CD4-positive, alpha-beta T cell (primary cell): ENCODE measurements around the gene DDX1. TPM values are rescaled to one million over a fixed set of nuclear protein-coding genes. Genes with fewer than 3 reads are reported as not detected.
"Not testable (repeated sequence)": the region's sequence is repeated elsewhere in the genome, so short reads cannot be mapped to it uniquely, and the experiment has no call there.

Experiments
- ATAC-seq: fragments of 200-7000 bp; cut with Tn5 transposase; one replicate; pipeline ENCODE4 v1.10.0; 2022; ENCODE audit warnings: mild to moderate bottlenecking; ENCODE audit not compliant: poor library complexity
- CTCF ChIA-PET: fragments of 350-600 bp; sonication (Branson Sonifier 250); formaldehyde crosslinking; loops from one replicate; lab custom pipeline; 2021; ENCODE audit warnings: antibody characterized with exemption, inconsistent platforms; lab: Charles Lee
- POLR2A ChIA-PET: fragments of 350-600 bp; sonication (Branson Sonifier 250); formaldehyde crosslinking; loops from one replicate; lab custom pipeline; 2021; ENCODE audit warnings: antibody characterized with exemption, inconsistent platforms; lab: Charles Lee
- DNase-seq, 14 experiments: peaks; one replicate each; pipeline ENCODE4 v3.0.0-alpha.2; 2013 to 2020; ENCODE audit warnings: mixed read lengths in 2 of 14
- H3K27ac ChIP-seq, 2 donors: one replicate each; pipeline versions ENCODE4 v1.5.1 to v1.7.0; 2013; ENCODE audit warnings: low read length in 2 of 2, low read depth in 1 of 2, mild to moderate bottlenecking in 1 of 2
- H3K27me3 ChIP-seq, 2 experiments: 1 replicate in 1 of 2; 2 replicates in 1 of 2; pipeline versions ENCODE4 v1.6.1 to v1.7.0; 2013; ENCODE audit warnings: low read length in 2 of 2, control low read depth in 1 of 2, mild to moderate bottlenecking in 1 of 2, moderate library complexity in 1 of 2; ENCODE audit not compliant: insufficient read depth in 2 of 2, control insufficient read depth in 1 of 2
- H3K36me3 ChIP-seq: one replicate; pipeline ENCODE4 v1.6.1; 2013; ENCODE audit warnings: low read length, control low read depth; ENCODE audit not compliant: insufficient read depth
- H3K4me1 ChIP-seq: one replicate; pipeline ENCODE4 v1.6.1; 2013; ENCODE audit warnings: low read length, control low read depth; ENCODE audit not compliant: insufficient read depth
- H3K4me3 ChIP-seq: one replicate; pipeline ENCODE4 v1.5.1; 2013; ENCODE audit warnings: mild to moderate bottlenecking, low read length, moderate library complexity
- H3K9me3 ChIP-seq, 2 experiments: 1 replicate in 1 of 2; 2 replicates in 1 of 2; pipeline versions ENCODE4 v1.6.1 to v1.7.0; 2013; ENCODE audit warnings: low read length in 2 of 2, mild to moderate bottlenecking in 2 of 2, control low read depth in 1 of 2, moderate library complexity in 1 of 2; ENCODE audit not compliant: control insufficient read depth in 1 of 2, insufficient read depth in 1 of 2
- H3K27ac Mint-ChIP-seq: one replicate; pipeline ENCODE4 v1.8.0; 2020; ENCODE audit warnings: mixed read lengths
- H3K27me3 Mint-ChIP-seq: one replicate; pipeline ENCODE4 v1.8.0; 2021; ENCODE audit warnings: mixed read lengths
- H3K36me3 Mint-ChIP-seq: one replicate; pipeline ENCODE4 v1.8.0; 2021; ENCODE audit warnings: low read depth, mixed read lengths
- H3K4me1 Mint-ChIP-seq: one replicate; pipeline ENCODE4 v1.8.0; 2021; ENCODE audit warnings: low read depth, mixed read lengths
- H3K4me3 Mint-ChIP-seq: one replicate; pipeline ENCODE4 v1.8.0; 2020; ENCODE audit warnings: mild to moderate bottlenecking, mixed read lengths
- H3K9me3 Mint-ChIP-seq: one replicate; pipeline ENCODE4 v1.8.0; 2020; ENCODE audit warnings: mixed read lengths
- CTCF ChIP-seq: fragments of 200-600 bp; IDR thresholded peaks from one replicate; pipeline ENCODE4 v1.8.0; 2022; ENCODE audit warnings: antibody characterized with exemption, mild to moderate bottlenecking
- intact Hi-C, 2 experiments: fragments of 100-400 bp; cut with DNase I in 1 of 2; cut with micrococcal nuclease in 1 of 2; formaldehyde crosslinking; loops; one replicate each; pipeline versions ENCODE4 v1.15.1 to v1.9.0; 2023 to 2025; cut with DNase I, micrococcal nuclease
- total RNA-seq, 174 experiments: library from RNA in 2 of 174; stranded (reverse) in 2 of 174; gene quantifications; one replicate each; pipeline ENCODE4 v1.2.3 and lab custom pipeline; 2021 to 2026

Gene DDX1
- total RNA-seq, 2 experiments from 2014 or later = 48.8 to 50.1 TPM

- H3K4me1 ChIP-seq = no peaks in the 10 kb centered on the region
- intact Hi-C loops = no loop called here
- POLR2A ChIA-PET = no interaction called here
- H3K9me3 ChIP-seq = peaks cover 0 to 3% of the 10 kb centered on the region in 2 experiments
- no peak for ATAC-seq
- CTCF ChIA-PET = no interaction called here
- no peaks in the 10 kb centered on the region for H3K4me1 Mint-ChIP-seq
- H3K4me3 ChIP-seq = no peak overlapping the region
- DNase-seq = no peak
- no peak overlapping the region for H3K27ac ChIP-seq
- TF ChIP-seq CTCF = no peak
- H3K4me3 Mint-ChIP-seq = no peak overlapping the region
- peaks cover 0 to under 1% of the 10 kb centered on the region in 2 experiments for H3K27me3 ChIP-seq
- no peaks in the 10 kb centered on the region for H3K36me3 ChIP-seq
- H3K9me3 Mint-ChIP-seq = no peaks in the 10 kb centered on the region
- no peaks in the 10 kb centered on the region for H3K27me3 Mint-ChIP-seq
- H3K27ac Mint-ChIP-seq = no peak overlapping the region
- H3K36me3 Mint-ChIP-seq = no peaks in the 10 kb centered on the region
Observed at GRCh38 chr2:15678909-15679308, 87.2 kb downstream of the DDX1 start.

GRCh38 chr2:15679386-15679924 is 87.8 kb downstream of the DDX1 start:
- CTCF ChIA-PET = no interaction called here
- intact Hi-C loops = no loop called here

GRCh38 chr2:15680132-15680531 is 88.5 kb downstream of the DDX1 start:
- H3K4me1 Mint-ChIP-seq, H3K4me3 Mint-ChIP-seq, H3K9me3 ChIP-seq, H3K27ac ChIP-seq, H3K36me3 ChIP-seq, ATAC-seq, CTCF ChIA-PET, H3K9me3 Mint-ChIP-seq, H3K4me3 ChIP-seq, H3K27me3 ChIP-seq, H3K36me3 Mint-ChIP-seq, intact Hi-C loops, DNase-seq, H3K27me3 Mint-ChIP-seq, H3K27ac Mint-ChIP-seq, H3K4me1 ChIP-seq, POLR2A ChIA-PET: not testable (repeated sequence)

More at GRCh38 chr2:15679386-15679924, 87.8 kb downstream of the DDX1 start:
- Mint-ChIP-seq H3K9me3 (no peaks in the 10 kb centered on the region), H3K36me3 (no peaks in the 10 kb centered on the region), H3K27ac (no peak overlapping the region), H3K4me1 (no peaks in the 10 kb centered on the region), H3K4me3 (no peak overlapping the region), H3K27me3 (no peaks in the 10 kb centered on the region)
- H3K27ac ChIP-seq = no peak overlapping the region
- ATAC-seq = no peak
- TF ChIP-seq CTCF = no peak
- no peaks in the 10 kb centered on the region for H3K4me1 ChIP-seq
- H3K9me3 ChIP-seq = peaks cover 0 to 3% of the 10 kb centered on the region in 2 experiments
- H3K4me3 ChIP-seq = no peak overlapping the region
- no peaks in the 10 kb centered on the region for H3K36me3 ChIP-seq
- no peak for DNase-seq
- no peaks in the 10 kb centered on the region for H3K27me3 ChIP-seq
- POLR2A ChIA-PET = no interaction called here

Other genes starting within 250 kb of the DDX1 start
- 10 to 100 TPM; 24.3 to 25.5 TPM for gene NBAS, start 30.5 kb upstream of the DDX1 start, total RNA-seq